ENCODE results near the gene TBCE. TPM values are rescaled to one million over a fixed set of nuclear protein-coding genes. Genes with fewer than 3 reads are reported as not detected.
"Not testable (repeated sequence)": the region's sequence is repeated elsewhere in the genome, so short reads cannot be mapped to it uniquely, and the experiment has no call there.

Gene TBCE
- polyA plus RNA-seq, 1 donor, result 28.8 TPM

DNA sequence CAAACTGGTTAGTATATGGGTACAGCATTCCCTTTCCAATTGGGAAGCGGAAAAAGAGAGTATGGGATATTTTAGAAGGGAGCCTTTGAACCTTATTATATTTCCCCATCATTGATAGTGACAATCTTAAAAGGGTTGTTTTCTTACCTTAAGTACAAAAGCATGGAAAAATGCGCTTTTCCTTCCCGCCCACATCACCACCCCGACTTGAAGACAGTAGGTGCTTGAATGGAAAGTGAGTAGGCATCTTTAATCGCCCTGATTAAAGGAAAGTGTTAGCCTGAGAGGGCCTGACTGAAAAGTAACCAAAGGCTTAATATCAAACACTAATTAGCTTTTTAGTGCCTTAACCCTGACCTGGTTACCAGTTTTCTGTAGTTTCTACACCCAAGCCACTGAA lies 23.5 kb upstream of the TBCE start:
- no peaks in the 10 kb centered on the region for H3K27me3 ChIP-seq (ENCODE audit: control insufficient read depth, insufficient read depth, low read length)
- H3K36me3 ChIP-seq (ENCODE audit: control insufficient read depth, insufficient read depth, low read length), result peaks cover 17% of the 10 kb centered on the region
- WGBS (ENCODE audit: insufficient coverage, low lambda C conversion rate), result no CpG with 5 or more reads among the region's 5 CpGs
- H3K27ac ChIP-seq (ENCODE audit: low read length), result no peak overlapping the region
- H3K4me3 ChIP-seq (ENCODE audit: low read length), result no peak overlapping the region
- H3K9me3 ChIP-seq (ENCODE audit: control insufficient read depth, low read depth, low read length), result no peaks in the 10 kb centered on the region
- no peak for DNase-seq
- H3K4me1 ChIP-seq (ENCODE audit: control insufficient read depth, insufficient read depth, low read length), result no peaks in the 10 kb centered on the region

DNA sequence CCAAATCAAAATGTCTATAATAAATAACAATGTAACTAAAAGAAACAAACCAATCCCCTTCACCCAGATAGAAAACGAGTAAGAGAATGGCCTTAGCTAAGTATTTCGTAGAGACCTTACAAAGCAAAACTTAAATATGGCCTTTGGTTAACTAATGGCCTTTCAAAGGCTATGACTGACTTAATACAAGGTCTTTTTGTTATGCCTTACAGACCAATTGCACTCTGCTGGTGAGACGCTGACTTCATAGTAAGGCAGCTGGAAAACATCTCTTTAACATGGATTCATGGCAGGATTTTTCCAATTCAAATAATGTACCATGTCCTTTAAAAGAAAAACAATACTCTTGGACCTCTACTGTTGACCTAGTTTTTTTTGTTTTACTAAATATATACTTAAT lies 15.8 kb upstream of the TBCE start:
- Histone ChIP-seq H3K27ac (ENCODE audit: low read length) (no peak overlapping the region), H3K9me3 (ENCODE audit: control insufficient read depth, low read depth, low read length) (no peaks in the 10 kb centered on the region), H3K4me3 (ENCODE audit: low read length) (no peak overlapping the region), H3K4me1 (ENCODE audit: control insufficient read depth, insufficient read depth, low read length) (no peaks in the 10 kb centered on the region), H3K36me3 (ENCODE audit: control insufficient read depth, insufficient read depth, low read length) (no peaks in the 10 kb centered on the region), H3K27me3 (ENCODE audit: control insufficient read depth, insufficient read depth, low read length) (no peaks in the 10 kb centered on the region)
- WGBS (ENCODE audit: insufficient coverage, low lambda C conversion rate), result 60% methylated on average over 1 of the region's 3 CpGs
- no peak for DNase-seq

DNA sequence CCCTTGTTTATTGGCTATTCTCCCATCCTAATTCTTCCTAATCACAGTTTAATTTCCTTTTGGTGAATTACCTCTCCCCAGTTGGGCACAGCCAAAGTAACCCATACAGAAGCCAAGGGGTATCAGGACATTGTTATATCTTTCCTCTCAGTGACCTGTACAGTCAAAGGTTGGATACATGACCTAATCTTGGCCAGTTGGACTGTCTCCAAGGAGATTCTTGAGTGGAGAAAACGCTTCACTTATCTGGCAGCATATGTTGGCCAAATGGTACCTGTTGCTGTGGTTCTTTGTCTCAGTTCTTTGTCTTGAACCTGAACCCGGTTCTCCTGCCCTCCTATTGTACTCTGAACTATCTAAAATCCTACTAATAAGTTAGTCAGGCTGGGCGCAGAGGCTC lies 15.3 kb upstream of the TBCE start:
- DNase-seq, result no peak

GRCh38 chr1:235357485-235358373 lies 9.5 kb upstream of the TBCE start:
- DNase-seq, result peak; percentile 2 to 34
- Histone ChIP-seq H3K27me3 (ENCODE audit: control insufficient read depth, insufficient read depth, low read length) (no peaks in the 10 kb centered on the region), H3K9me3 (ENCODE audit: control insufficient read depth, low read depth, low read length) (no peaks in the 10 kb centered on the region), H3K4me3 (ENCODE audit: low read length) (no peak overlapping the region), H3K27ac (ENCODE audit: low read length) (no peak overlapping the region), H3K36me3 (ENCODE audit: control insufficient read depth, insufficient read depth, low read length) (no peaks in the 10 kb centered on the region), H3K4me1 (ENCODE audit: control insufficient read depth, insufficient read depth, low read length) (no peaks in the 10 kb centered on the region)
- 70% methylated on average over 2 of the region's 11 CpGs for WGBS (ENCODE audit: insufficient coverage, low lambda C conversion rate)

More for the DNA sequence above, 15.3 kb upstream of the TBCE start:
- no peaks in the 10 kb centered on the region for H3K36me3 ChIP-seq (ENCODE audit: control insufficient read depth, insufficient read depth, low read length)
- no peaks in the 10 kb centered on the region for H3K9me3 ChIP-seq (ENCODE audit: control insufficient read depth, low read depth, low read length)
- H3K27ac ChIP-seq (ENCODE audit: low read length), result no peak overlapping the region
- H3K4me3 ChIP-seq (ENCODE audit: low read length), result no peak overlapping the region
- WGBS (ENCODE audit: insufficient coverage, low lambda C conversion rate), result no CpG with 5 or more reads among the region's 3 CpGs
- H3K4me1 ChIP-seq (ENCODE audit: control insufficient read depth, insufficient read depth, low read length), result no peaks in the 10 kb centered on the region
- H3K27me3 ChIP-seq (ENCODE audit: control insufficient read depth, insufficient read depth, low read length), result no peaks in the 10 kb centered on the region

DNA sequence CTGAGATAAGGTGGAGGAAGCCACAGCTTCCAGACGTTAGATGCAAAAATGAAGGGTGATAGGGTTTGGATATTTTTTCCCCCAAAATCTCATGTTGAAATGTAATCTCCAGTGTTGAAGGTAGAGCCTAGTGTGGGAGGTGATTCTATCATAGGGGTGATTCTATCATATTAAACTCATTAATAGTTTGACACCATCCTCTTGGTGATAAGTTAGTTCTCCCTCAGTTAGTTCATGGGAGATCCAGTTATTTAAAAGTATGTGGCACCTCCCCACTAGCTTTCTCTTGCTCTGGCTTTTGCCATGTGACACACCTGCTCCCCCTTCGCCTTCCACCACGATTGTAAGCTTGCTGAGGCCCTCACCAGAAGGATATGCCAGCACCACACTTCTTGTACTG lies 8.3 kb upstream of the TBCE start:
- no peaks in the 10 kb centered on the region for H3K27me3 ChIP-seq (ENCODE audit: control insufficient read depth, insufficient read depth, low read length)
- no peaks in the 10 kb centered on the region for H3K4me1 ChIP-seq (ENCODE audit: control insufficient read depth, insufficient read depth, low read length)
- H3K27ac ChIP-seq (ENCODE audit: low read length), result no peak overlapping the region
- no peak overlapping the region for H3K4me3 ChIP-seq (ENCODE audit: low read length)
- no peaks in the 10 kb centered on the region for H3K36me3 ChIP-seq (ENCODE audit: control insufficient read depth, insufficient read depth, low read length)
- no peaks in the 10 kb centered on the region for H3K9me3 ChIP-seq (ENCODE audit: control insufficient read depth, low read depth, low read length)
- WGBS (ENCODE audit: insufficient coverage, low lambda C conversion rate), result no CpG with 5 or more reads among the region's 3 CpGs
- DNase-seq, result no peak

DNA sequence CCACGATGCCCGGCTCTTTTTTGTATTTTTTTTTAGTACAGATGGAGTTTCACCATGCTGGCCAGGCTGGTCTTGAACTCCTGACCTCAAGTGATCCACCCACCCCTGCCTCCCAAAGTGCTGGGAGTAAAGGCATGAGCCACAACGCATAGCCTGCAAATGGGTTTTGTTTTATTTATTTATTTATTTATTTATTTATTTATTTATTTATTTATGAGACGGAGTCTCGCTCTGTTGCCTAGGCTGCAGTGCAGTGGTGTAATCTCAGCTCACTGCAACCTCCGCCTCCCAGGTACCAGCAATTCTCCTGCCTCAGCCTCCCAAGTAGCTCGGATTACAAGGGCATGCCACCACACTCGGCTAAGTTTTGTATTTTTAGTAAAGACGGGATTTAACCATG lies 3.0 kb upstream of the TBCE start:
- WGBS (ENCODE audit: insufficient coverage, low lambda C conversion rate), result no CpG with 5 or more reads among the region's 9 CpGs
- not testable (repeated sequence) for H3K4me3 ChIP-seq (ENCODE audit: low read length); H3K27ac ChIP-seq (ENCODE audit: low read length); DNase-seq; H3K36me3 ChIP-seq (ENCODE audit: control insufficient read depth, insufficient read depth, low read length); H3K27me3 ChIP-seq (ENCODE audit: control insufficient read depth, insufficient read depth, low read length); H3K4me1 ChIP-seq (ENCODE audit: control insufficient read depth, insufficient read depth, low read length); H3K9me3 ChIP-seq (ENCODE audit: control insufficient read depth, low read depth, low read length)

- Histone ChIP-seq H3K27me3 (ENCODE audit: control insufficient read depth, insufficient read depth, low read length) (no peaks in the 10 kb centered on the region), H3K36me3 (ENCODE audit: control insufficient read depth, insufficient read depth, low read length) (no peaks in the 10 kb centered on the region), H3K4me3 (ENCODE audit: low read length) (no peak overlapping the region), H3K27ac (ENCODE audit: low read length) (no peak overlapping the region), H3K9me3 (ENCODE audit: control insufficient read depth, low read depth, low read length) (no peaks in the 10 kb centered on the region), H3K4me1 (ENCODE audit: control insufficient read depth, insufficient read depth, low read length) (no peaks in the 10 kb centered on the region)
- no CpG with 5 or more reads among the region's 5 CpGs for WGBS (ENCODE audit: insufficient coverage, low lambda C conversion rate)
- no peak for DNase-seq
Measured at GRCh38 chr1:235366286-235366685, 941 bp upstream of the TBCE start.

DNA sequence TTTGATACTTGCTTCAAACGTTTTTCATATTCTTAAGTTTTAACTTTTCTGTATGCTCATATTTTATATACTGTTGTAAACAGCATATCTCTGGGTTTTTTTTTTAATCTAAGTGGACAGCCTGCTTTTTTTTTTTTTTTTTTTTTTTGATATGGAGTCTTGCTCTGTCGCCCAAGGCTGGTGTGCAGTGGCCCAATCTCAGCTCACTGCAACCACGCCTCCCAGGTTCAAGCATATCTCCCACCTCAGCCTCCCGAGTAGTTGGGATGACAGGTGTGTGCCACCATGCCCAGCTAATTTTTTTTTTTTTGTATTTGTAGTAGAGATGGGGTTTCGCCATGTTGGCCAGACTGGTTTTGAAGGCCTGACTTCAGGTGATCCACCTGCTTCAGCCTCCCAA lies 1.2 kb downstream of the TBCE start:
- H3K4me3 ChIP-seq (ENCODE audit: low read length), result no peak overlapping the region
- no peaks in the 10 kb centered on the region for H3K9me3 ChIP-seq (ENCODE audit: control insufficient read depth, low read depth, low read length)
- no CpG with 5 or more reads among the region's 5 CpGs for WGBS (ENCODE audit: insufficient coverage, low lambda C conversion rate)
- H3K36me3 ChIP-seq (ENCODE audit: control insufficient read depth, insufficient read depth, low read length), result no peaks in the 10 kb centered on the region
- no peak for DNase-seq
- H3K27ac ChIP-seq (ENCODE audit: low read length), result no peak overlapping the region
- H3K4me1 ChIP-seq (ENCODE audit: control insufficient read depth, insufficient read depth, low read length), result no peaks in the 10 kb centered on the region
- H3K27me3 ChIP-seq (ENCODE audit: control insufficient read depth, insufficient read depth, low read length), result no peaks in the 10 kb centered on the region

DNA sequence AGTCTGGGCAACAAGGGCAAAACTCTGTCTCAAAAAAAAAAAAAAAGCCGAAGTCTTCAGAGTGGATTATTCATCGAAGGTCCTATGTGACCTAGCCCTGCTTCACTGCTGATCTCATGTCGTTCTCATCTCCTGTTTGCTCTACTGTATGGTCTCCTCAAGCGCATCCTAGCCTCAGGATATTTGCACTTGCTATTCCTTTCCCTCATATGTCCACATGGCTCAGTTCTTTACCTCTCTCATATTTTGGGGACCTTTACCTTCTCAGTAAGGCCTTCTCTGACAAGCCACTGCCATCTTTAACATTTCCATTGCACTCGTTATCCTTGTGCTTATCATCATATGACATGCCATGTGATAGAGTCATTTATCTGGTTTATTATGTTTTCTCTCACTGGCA lies 2.6 kb downstream of the TBCE start:
- WGBS (ENCODE audit: insufficient coverage, low lambda C conversion rate), result 80% methylated on average over 1 of the region's 5 CpGs
- no peak for DNase-seq

DNA sequence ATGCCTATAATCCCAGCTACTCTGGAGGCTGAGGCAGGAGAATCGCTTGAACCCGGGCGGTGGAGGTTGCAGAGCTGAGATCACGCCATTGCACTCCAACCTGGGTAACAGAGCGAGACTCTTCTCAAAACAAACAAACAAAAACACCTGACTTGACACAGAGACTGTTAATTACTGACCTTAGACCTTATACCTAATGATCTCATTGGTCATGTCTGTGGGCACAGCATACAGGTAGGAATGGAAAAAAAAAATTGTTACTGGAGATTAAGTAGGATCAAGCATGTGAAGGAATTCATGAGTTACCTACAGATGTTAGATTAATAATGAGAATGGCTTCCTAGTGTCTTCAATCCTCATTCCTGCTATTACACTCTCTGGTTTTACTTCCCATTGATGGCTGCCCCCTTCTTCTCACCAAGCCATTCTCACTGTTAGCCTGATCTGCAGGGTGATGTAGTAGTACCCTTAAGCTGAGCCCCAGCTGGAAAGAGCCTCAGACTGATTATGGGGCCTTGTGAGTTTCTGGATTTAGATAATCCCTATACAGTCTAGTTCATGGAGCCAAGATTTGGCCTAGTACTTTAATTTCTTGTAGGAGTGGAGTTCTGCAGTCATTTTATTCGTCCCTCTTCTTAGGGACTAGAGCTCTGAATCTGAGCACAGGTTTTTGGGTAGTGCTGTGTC lies 8.8 kb downstream of the TBCE start:
- DNase-seq, result no peak
- no peaks in the 10 kb centered on the region for H3K27me3 ChIP-seq (ENCODE audit: control insufficient read depth, insufficient read depth, low read length)
- no peaks in the 10 kb centered on the region for H3K9me3 ChIP-seq (ENCODE audit: control insufficient read depth, low read depth, low read length)
- H3K36me3 ChIP-seq (ENCODE audit: control insufficient read depth, insufficient read depth, low read length), result peaks cover 20% of the 10 kb centered on the region
- H3K4me1 ChIP-seq (ENCODE audit: control insufficient read depth, insufficient read depth, low read length), result no peaks in the 10 kb centered on the region
- no peak overlapping the region for H3K4me3 ChIP-seq (ENCODE audit: low read length)
- WGBS (ENCODE audit: insufficient coverage, low lambda C conversion rate), result 100% methylated on average over 3 of the region's 6 CpGs
- H3K27ac ChIP-seq (ENCODE audit: low read length), result no peak overlapping the region

More for the DNA sequence above, 2.6 kb downstream of the TBCE start:
- Histone ChIP-seq H3K36me3 (ENCODE audit: control insufficient read depth, insufficient read depth, low read length) (no peaks in the 10 kb centered on the region), H3K27ac (ENCODE audit: low read length) (no peak overlapping the region), H3K9me3 (ENCODE audit: control insufficient read depth, low read depth, low read length) (no peaks in the 10 kb centered on the region), H3K4me3 (ENCODE audit: low read length) (no peak overlapping the region), H3K4me1 (ENCODE audit: control insufficient read depth, insufficient read depth, low read length) (no peaks in the 10 kb centered on the region), H3K27me3 (ENCODE audit: control insufficient read depth, insufficient read depth, low read length) (no peaks in the 10 kb centered on the region)
